ENCODE measurements around the gene FKBP4.

The FKBP4 gene

GRCh38 chr12:2783936-2784600 is 10.7 kb upstream of the FKBP4 start:
- DNase-seq: peak; percentile 51 to 75 (median 66)

- no peak for DNase-seq
These were observed 9.8 kb upstream of the FKBP4 start for GRCh38 chr12:2785017-2785416.

GRCh38 chr12:2791089-2791488 is 3.7 kb upstream of the FKBP4 start:
- no peak for DNase-seq

- no peak for DNase-seq
These were observed 1.9 kb upstream of the FKBP4 start for GRCh38 chr12:2792671-2793500.

- DNase-seq: no peak
These were observed 1.2 kb upstream of the FKBP4 start for GRCh38 chr12:2793561-2793960.

- peak in 2 of 4 experiments; percentile 17 to 20 for DNase-seq
These were observed 507 bp upstream of the FKBP4 start for GRCh38 chr12:2794191-2794735.

- DNase-seq: peak; percentile 57 to 85 (median 70)
These were observed 769 bp downstream of the FKBP4 start for GRCh38 chr12:2795291-2796186.

GRCh38 chr12:2796187-2796666 is 1.5 kb downstream of the FKBP4 start:
- peak in 2 of 4 experiments; percentile 35 to 36 for DNase-seq

GRCh38 chr12:2797721-2798418 is 3.1 kb downstream of the FKBP4 start:
- DNase-seq: no peak

- DNase-seq: no peak
These were observed 5.3 kb downstream of the FKBP4 start for GRCh38 chr12:2800046-2800570.

GRCh38 chr12:2801044-2801783 is 6.4 kb downstream of the FKBP4 start:
- DNase-seq: no peak

- DNase-seq: no peak
These were observed 9.0 kb downstream of the FKBP4 start for GRCh38 chr12:2803635-2804392.

GRCh38 chr12:2804393-2805142 is 9.8 kb downstream of the FKBP4 start:
- DNase-seq: no peak

- no peak for DNase-seq
These were observed 10.4 kb downstream of the FKBP4 start for GRCh38 chr12:2805143-2805520.

- no peak for DNase-seq
These were observed 11.9 kb downstream of the FKBP4 start for GRCh38 chr12:2806700-2807099.

- DNase-seq: no peak
These were observed 17.0 kb downstream of the FKBP4 start for GRCh38 chr12:2811801-2812200.

- peak; percentile 98 to 99 (median 99) for DNase-seq
These were observed 17.8 kb downstream of the FKBP4 start, which contains the start of gene ITFG2 for GRCh38 chr12:2812290-2813213. ITFG2 (plus strand) TSS chr12:2812668; CDS start chr12:2812761, 93 bp downstream.
